Hematopoietic multipotent progenitor cell treated with erythropoietin and hydrocortisone succinate and interleukin-3 and kit ligand, for 8 days (in vitro differentiated cells): ENCODE measurements around the gene PCSK9.

ENCODE experiments used
- DNase-seq: peaks from one replicate; pipeline ENCODE4 v3.0.0-alpha.2; 2015

Gene PCSK9

DNA sequence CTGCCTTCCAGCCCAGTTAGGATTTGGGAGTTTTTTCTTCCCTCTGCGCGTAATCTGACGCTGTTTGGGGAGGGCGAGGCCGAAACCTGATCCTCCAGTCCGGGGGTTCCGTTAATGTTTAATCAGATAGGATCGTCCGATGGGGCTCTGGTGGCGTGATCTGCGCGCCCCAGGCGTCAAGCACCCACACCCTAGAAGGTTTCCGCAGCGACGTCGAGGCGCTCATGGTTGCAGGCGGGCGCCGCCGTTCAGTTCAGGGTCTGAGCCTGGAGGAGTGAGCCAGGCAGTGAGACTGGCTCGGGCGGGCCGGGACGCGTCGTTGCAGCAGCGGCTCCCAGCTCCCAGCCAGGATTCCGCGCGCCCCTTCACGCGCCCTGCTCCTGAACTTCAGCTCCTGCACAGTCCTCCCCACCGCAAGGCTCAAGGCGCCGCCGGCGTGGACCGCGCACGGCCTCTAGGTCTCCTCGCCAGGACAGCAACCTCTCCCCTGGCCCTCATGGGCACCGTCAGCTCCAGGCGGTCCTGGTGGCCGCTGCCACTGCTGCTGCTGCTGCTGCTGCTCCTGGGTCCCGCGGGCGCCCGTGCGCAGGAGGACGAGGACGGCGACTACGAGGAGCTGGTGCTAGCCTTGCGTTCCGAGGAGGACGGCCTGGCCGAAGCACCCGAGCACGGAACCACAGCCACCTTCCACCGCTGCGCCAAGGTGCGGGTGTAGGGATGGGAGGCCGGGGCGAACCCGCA lies at the start of gene PCSK9:
Gene PCSK9, plus strand, starts transcription at position 207 of the 741 bp plus-strand sequence. Its CDS starts 290 bp downstream, at position 497.
- DNase-seq, result peak; percentile 88

GRCh38 chr1:54989968-54990810 lies 49.2 kb upstream of the PCSK9 start:
- DNase-seq, result no peak

GRCh38 chr1:54990916-54991315 lies 48.4 kb upstream of the PCSK9 start:
- DNase-seq, result no peak

DNA sequence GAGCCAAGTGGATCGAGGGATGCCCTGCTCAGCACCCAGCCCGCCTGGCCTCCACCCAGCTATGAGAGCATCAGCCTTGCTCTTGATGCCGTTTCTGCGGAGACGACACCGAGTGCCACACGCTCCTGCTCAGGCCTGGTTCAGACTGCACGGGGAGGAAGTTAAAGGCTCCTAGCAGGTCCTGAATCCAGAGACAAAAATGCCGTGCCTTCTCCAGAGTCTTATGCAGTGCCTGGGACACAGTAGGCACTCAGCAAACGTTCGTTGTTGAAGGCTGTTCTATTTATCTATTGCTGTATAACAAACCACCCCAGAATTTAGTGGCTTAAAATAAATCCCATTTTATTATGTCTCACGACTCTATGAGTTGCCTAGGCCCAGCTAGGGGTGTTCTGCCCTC lies 47.4 kb upstream of the PCSK9 start:
- DNase-seq, result no peak

DNA sequence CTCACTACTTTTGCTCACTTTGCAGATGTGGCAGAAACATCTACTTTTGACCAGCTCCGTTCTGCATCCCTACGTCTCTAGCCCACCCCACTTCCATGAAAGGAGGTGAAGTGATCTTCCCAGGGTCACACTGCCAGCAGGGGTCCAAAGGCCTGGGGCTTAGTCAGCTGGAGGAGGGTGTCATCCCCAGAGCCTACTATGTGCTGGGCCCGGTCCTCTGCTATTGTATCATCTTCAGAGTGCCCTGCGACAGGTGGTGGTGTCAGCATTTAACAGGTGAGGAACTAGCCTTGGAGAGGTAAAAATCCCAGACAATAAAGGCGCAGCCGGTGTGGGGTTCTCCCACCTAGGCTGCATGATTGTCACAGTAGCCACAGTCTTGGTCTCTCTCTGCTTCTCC lies 46.2 kb upstream of the PCSK9 start:
- no peak for DNase-seq

DNA sequence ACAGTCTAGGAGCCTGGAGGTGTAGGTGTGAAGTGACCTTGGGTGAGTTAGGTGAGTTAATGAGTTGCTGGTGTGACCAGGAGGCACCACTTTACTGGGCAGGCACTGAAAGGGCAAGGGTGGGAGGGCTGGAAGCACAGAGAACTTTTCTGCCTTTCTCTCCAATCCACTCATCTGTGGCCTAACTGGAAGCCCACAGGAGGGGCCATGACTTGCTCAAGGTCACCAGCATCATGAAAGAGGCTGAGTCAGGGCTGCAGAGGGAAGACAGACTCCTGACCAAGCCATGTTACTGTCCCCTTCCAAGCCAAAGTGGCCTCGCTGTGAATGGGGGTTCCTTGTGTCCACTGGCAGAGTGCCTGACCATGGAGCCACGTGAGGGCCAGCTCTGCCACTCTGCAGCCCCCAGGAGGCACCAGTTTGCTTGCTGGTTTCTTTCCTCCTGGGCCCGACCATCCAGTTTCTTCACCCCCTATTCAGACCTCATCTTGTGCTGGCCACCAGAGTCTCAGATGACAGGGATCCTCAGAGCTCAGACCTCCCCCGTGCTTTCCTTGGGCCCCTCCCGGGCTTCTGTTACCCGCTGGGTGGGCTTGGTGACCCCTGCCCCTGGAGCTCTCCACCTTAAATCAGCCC lies 44.9 kb upstream of the PCSK9 start:
- DNase-seq, result no peak

DNA sequence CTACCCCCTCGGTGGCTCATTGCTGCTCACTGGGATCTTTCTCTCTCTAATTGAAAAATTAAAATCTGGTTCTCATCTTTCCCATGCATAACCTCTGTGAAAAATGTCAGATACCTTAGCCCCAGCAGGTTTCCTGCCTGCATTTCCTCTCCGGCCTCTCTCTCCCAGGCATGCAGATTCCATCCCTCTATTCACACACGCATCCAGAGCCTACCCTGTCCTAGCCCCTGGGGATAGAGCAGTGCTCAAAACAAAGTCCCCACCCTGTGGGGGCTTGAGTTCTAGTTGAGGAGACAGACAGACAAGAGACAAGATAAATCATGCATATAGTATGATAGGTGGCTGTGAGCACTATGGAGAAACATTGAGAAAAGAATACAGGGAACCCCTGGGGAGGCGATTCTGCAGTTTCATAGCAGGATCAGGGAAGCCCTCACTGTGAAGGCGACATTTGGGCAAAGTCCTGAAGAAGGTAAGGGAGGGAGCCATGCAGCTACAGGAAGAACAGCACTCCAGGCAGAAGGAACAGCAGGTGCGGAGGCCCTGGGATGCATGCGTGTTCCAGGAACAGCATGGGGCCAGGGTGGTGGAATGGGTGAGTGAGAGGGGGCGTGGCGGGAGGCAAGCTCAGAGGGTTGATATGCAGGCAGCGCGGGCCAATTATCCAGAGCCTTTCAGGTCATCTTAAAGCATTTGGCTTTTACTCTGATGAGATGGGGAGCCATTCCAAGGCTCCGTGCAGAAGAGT lies 44.2 kb upstream of the PCSK9 start:
- no peak for DNase-seq

DNA sequence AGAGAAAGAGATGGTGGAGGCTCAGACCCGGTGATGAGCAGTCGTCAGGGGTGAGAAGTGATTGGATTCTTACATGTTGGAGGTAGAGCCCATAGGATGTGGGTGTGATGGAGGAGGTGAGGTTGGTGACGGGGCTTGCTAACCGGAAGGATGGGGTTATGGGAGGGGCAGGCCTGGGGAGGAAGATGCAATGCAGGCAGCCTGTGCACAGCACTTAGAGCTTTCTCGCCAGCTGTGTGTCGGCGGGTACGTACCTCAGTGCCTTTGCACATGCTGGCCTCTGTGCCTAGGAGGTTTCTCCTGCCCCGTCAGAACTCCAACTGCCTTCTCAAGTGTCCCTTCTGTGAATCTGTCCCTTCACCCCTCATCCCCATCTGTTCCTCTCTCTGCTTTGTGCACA lies 43.5 kb upstream of the PCSK9 start:
- DNase-seq, result no peak

GRCh38 chr1:54996359-54996868 lies 42.9 kb upstream of the PCSK9 start:
- peak; percentile 87 for DNase-seq

DNA sequence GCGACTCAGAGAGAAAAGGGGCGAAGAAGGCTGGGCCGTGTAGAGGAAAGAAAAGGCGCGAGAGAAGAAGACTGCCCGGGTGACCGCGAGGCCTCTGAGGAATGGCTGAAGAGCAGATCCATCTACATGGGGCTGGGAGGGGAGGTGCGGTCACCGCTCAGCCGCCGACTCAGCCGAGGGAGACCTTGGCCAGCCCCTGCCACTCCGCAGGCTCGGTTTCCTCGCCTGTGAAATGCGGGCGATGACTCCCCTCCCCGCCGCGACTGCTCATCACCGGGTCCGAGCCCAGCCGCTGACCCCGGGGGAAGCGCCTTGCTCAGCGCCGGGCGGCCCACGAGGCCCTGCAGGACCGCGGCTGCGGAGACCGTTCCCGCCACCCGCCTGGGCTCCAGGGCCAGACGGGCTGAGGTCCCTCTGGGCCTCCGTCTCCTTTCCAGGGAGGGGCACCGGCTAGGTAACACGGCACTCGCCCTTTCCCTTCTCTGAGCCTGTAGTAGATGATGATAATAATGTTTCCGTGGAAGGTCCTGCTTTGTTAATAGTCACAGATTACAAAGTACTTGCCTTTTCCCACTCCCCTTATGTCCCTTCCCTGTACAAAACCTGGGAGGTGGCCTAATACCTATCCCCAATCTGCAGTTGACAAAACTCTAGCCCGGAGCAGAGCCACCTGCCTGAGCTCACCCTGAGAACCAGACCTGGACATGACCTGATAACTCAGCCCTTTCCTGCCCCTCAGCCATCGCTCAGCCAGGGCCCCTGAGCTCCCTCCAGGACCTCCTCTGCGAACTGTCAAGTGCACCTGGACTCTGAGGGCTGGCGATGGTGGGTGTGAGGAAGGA lies 42.3 kb upstream of the PCSK9 start:
- DNase-seq, result no peak

GRCh38 chr1:54997711-54997986 lies 41.7 kb upstream of the PCSK9 start:
- no peak for DNase-seq

DNA sequence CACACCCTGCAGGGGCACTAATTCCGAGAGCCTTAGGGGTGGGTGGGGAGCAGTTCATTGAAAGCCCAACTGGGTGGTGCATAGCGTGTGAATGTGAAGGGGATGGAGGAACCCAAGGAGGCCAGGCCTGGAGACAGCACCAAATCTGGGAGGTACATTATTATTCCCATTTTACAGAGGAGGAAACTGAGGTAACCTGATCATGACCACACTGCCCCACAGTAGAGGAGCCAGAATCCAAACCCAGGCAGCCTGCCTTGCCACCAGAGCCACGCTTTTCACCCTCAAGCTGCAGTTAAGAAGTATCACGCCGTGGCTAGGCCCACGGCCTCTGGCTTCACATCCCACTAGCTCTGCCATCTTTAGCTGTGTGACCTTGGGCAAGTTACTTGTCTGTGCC lies 41.2 kb upstream of the PCSK9 start:
- no peak for DNase-seq

DNA sequence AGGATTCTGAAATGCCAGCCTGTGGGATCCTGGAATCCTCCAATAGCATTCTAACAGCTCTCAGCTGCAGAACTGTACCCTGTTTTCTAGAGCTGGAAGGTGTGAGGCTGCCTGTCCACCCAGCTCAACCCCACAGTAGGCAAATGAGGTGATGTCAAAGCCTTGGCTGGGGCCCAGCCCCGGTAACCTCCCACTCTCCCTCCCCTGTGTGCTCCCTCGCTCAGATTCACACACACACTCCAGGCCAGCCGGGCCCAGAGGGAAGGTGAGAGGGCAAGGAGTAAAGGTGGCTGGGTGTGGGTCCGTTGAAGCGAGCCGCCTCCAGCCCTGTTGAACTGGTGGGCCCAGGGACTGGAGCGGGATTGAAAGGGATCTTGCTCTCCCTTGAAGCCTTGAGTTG lies 40.7 kb upstream of the PCSK9 start, which contains the start of gene BSND:
Gene BSND, plus strand, starts transcription at position 257 of the 400 bp plus-strand sequence. CDS start 254 bp downstream, outside the sequence.
- no peak for DNase-seq

GRCh38 chr1:55000110-55001085 lies 39.0 kb upstream of the PCSK9 start:
- DNase-seq, result no peak

DNA sequence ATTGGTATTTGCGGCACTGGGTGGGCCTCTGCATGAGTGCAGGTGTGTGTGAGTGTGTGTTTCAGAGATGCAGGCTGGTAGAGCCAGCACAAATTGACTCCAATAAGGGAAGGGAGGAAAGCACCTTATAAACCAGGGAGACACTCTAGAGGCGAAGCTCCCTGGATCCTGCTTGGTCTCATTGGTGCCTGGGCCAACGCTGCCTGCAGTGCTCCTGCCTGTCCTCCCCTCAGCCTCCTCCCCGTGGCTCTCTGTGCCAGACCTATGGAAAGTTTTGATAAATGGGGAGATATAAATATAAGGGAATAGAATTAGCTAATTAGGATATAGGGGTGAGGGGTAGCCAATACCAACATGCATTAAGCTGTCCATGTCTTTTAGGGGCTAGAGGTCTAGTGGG lies 38.0 kb upstream of the PCSK9 start:
- DNase-seq, result no peak

GRCh38 chr1:55002686-55003085 lies 36.7 kb upstream of the PCSK9 start:
- no peak for DNase-seq

- DNase-seq, result peak; percentile 4
Measured at GRCh38 chr1:55005351-55006140, 33.8 kb upstream of the PCSK9 start.

DNA sequence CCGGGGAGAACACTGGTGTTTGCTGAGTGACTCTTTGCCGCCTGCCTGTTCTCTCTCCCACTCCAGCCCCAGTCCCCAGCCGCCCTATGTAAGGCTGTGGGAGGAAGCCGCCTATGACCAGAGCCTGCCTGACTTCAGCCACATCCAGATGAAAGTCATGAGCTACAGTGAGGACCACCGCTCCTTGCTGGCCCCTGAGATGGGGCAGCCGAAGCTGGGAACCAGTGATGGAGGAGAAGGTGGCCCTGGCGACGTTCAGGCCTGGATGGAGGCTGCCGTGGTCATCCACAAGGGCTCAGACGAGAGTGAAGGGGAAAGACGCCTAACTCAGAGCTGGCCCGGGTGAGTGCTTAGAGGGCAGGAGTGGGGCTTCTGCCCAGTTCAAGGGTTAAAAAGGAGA lies 32.4 kb upstream of the PCSK9 start:
- DNase-seq, result no peak

DNA sequence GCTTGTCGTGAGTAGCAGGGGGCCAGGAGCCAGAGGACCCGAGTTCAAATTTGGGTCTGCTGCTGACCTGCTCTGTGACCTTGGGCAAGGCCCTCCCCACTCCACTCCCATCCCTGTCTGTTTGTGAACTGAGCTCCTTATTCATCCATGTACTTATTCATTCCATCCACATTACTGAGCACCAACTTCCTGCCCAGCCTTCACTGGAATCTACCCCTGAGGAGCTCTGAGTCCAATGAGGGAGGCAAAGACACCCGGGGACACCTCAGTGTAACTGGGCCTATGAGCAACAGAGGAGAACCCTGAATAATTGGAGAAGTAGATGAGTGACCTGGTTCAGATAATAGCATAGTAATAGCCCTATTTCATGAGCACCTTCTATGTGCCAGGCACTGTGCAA lies 31.7 kb upstream of the PCSK9 start:
- no peak for DNase-seq
